GM19452 (cell line): ENCODE results near the gene ENOX1.

Experiments
- ATAC-seq: cut with Tn5 transposase; IDR thresholded peaks from one replicate; pipeline ENCODE4 v1.9.1; 2021; ENCODE audit not compliant: unreplicated experiment

The ENOX1 gene

DNA sequence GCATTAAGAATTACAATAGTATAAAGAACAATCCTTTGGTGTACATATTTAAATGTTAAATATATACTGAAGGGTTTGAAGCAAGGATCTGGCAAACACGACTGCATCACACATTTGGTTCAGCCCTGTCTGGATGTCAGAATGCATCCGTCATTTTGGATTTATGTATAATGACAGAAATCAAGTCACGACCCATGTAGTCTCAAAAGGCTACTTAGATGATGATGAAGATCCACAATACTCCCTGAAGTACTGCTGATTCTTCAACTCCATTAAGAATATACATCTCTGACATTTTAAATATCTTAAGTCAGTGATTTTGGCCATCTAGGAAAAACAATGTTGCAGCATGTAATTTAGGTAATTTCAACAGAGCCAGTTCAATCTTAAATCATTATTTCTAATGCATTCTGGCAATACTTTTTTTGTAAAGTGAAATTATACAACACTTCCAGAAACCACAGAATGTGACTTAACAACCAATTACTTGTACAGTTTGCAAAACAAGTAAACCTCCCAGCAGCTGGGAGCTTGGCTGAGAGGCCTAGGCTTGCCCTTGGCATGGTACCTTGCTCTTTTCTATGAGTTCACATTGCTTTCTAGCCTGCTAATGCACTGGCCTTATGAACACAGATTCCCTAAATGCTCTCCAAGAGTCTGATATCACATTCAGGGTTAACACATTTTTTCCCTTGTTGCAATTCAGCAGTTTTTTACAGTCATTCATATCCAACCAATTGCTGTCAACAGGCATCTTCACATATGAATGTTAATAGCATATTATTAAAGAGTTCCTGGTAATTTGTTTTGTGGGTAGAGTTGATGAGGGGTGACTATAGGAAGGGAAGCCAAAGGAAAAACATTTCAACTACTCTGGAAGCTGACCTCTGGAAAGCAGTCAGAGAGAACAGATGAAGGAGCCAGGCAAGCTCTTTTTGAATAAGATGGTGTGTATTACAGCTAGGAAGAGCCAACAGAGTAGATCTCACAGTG is 175.2 kb downstream of the ENOX1 start:
- ATAC-seq: no peak

DNA sequence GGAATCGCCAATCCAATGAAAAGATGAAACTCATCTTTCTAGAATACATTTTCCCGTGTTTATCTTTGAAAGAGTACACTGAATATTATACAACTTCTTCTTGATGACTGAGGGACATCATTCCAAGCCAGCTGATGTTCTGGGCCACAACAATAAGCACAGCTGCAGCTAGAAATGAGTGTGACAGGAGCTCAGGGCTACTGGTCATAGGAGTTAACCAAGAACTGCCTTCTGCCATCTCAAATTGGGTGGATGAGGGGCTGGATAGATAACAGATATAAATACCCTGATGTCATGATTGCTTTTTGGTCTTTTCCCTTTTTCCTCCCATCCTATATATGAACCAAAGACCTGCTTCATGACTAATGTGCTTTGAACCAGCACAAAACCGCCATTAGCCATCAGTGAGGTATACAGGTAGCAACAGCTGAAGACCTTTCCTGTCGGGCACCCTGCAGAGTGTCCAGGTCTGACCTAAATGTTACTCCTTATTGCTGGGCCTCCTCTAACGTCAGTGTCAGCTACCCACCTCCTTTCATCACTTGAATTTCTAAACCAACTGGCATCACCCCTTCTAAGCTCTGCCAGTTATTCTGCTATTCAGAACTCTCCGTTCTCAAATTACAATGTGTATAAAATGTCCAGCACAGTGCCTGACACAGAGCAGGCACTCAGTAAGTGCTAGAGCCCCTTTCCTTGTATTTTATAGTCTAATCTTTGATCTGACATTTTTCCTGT is 178.2 kb downstream of the ENOX1 start:
- no peak for ATAC-seq

DNA sequence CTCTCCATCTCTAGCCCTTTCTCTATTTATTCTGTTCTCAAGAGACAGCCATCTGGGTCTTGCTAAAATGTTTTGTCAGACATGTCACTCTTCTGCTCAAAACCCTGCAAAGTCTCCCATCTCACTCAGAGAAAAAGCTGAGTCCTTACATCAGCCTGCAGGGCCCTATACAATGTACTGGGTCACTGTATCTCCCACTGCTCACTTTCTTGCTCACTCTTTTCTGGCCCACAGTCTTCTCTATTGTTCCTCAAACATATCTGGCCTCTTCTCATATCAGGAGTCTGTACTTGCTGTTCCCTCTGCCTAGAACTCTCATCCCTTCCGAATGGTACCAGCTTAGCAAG is 189.2 kb downstream of the ENOX1 start:
- ATAC-seq: no peak

DNA sequence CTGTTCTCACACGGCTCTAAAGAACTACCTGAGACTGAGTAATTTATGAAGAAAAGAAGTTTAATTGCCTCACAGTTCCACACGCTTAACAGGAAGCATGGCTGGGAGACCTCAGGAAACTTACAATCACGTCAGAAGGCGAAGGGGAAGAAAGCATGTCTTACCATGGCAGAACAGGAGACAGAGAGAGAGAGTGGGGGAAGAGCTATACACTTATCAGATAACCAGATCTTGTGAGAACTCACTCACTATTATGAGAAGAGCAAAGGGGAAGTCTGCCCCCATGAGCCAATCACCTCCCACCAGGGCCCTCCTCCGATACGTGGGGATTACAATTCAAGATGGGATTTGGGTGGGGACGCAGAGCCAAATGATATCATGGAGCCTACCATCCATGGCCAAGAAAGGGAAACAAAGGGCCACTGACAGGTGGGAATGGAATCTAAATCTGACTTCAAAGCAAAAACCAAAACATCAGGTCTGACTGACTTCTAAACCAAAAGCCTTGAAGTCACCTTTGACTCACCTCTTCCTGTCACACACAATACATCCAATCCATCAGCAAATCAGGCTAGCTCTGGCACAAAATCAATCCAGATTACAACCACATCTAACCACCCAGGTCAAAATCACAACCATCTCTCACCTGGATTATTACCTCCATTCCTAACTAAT is 189.7 kb downstream of the ENOX1 start:
- no peak for ATAC-seq

DNA sequence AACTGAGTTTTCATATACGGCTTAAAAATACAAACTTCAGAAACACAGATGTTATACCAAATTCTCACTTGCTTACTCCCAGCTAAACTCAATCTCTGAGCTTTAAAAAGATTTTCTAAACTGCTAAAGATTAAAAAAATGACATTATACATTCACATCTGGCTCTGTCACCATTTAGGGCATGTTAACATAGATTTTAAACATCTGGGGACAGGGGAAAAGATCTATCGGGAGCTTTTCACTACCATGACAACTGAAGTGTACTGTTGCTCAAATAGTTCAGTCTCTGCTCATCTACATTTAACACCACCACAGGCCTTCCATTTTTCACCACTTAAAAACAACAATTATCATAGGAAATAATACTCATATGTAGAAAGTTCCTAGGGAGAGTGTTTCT is 190.8 kb downstream of the ENOX1 start:
- ATAC-seq: no peak

DNA sequence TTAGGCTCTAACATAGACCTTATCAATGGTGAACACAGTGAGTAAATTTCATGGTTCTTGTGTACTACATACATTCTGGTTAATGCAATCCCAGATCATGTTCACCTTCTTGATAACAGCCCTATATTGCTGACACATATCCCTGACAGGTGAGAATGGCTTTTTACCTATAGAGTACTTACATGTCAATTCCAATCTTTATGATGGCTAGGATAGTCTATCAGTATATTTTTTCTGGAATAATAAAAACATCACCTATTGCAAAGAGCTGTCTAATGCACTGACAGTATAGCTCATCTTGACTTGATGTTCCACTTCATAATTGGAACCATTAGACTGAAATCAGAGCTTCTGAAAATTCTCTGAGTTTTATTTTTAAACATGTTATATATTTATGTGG is 199.4 kb downstream of the ENOX1 start:
- ATAC-seq: no peak

DNA sequence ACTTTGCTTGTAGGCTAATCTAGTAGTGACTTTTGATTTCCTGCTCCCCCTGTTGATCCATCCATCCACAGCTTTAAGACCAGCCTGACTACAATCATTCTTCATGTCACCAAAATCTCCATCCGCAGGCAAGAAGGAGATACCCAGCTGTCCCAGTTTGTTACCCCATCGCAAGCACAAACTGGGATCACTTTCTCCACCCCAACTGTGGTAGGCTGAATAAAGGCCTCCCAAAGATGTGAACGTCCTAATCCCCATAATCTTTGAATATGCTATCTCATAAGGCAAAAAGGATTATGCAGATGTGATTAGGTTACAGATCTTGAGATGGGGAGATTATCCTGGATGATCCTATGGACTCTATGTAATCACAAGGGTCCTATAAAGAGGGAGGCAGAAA is 202.0 kb downstream of the ENOX1 start:
- ATAC-seq: no peak

DNA sequence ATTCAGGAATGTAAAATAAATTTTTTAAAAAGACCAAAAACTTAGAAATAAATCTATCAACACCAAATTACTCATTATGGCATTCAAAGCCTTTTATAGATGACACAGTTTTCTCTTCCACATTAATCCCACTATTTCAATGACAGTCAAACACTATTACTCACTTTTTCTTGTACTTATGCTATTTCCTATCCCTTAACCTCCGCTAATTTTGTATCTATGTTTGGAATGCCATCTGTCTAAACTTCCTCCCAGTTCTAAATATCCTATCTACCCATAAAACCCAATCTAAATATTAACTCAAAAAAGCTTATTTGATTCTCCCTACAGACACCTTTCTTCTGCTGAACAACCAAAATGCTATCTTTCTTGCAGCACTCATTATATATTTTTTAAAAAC is 203.5 kb downstream of the ENOX1 start:
- ATAC-seq: no peak

DNA sequence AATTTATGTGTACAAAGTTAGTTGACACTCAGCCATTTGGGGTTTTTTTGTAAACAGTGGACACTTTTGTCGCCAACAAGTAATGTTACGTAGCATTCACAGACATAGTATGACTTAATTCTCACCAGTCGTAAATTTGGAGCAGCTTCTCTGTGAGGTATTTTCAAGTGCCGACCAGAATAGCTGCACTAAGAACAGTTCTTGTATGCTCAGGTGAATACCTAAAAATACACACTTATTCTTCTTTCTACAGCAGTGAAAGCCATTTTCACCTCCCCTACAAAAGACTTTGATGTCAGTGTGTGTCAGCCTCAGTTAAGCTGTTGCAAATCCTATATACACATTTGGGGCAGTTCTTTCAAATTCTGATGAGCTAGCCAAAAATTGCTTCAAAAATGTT is 206.5 kb downstream of the ENOX1 start:
- ATAC-seq: no peak

DNA sequence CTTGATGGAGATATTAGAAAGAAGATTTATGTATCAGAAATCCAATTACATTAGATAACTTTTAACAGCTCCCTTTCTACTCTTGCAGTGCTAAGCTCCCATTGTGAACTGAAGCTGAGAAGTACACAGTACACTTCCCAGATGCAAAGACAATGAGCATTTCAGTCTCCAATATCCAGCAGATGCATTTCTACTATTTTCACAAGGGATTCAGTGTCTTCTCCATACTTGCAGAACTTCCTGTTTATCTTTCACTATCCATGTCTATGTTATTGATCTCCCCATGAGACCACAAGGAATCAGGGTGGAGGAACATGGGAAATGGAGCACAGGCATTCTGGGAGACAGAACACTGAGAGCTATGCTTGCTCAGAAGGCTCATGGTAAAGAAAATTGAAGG is 207.5 kb downstream of the ENOX1 start:
- ATAC-seq: no peak

DNA sequence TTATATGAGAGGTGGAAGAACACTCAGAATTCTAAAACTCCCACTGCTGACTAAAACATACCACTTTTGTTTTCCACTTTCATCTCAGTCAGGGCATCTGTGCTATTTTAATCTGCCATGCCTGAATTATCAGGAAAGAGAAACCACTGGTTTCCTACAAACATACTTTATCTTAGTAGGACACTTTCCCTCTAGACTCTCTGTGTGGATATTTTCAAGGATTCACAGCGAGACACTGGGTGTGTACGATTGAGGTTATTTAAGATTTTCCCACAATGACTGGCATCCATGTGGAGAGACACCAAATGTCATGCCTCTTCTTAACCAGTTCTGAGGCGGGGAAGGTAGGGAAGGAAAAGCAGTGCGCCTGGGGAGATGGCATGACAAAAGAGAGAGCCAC is 212.2 kb downstream of the ENOX1 start:
- ATAC-seq: no peak

DNA sequence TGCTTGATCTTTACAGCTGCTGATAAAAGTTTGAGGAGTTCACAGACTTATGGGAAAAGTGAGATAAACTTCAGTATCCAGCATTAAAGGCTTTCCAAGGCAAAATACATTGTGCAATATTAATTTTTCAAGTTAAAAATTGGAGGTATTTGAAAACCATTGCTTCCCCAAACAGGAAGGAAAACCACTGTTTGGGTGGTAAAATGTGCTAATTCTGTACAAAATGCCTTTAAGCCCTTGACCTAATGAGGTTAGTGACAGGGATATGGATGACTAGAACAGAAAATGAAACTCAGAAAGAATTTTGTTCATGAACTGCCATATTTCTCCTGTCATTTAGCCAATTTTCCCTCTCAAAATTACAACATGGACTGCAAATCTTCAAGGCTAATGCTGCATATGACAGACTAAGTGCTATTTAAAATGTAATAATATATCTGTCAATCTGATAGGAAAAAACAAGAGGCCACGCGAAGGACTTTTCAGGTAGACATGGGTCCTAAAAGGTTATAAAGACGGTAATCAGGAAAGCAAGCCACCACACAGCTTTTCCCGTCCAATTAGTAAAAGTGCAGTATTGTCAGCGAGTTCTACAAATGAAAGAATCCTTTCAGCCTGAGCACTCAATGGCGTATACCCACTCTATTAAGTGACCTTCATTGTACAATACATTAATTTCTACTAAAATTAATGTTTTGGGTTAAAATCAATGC is 212.8 kb downstream of the ENOX1 start:
- ATAC-seq: no peak

DNA sequence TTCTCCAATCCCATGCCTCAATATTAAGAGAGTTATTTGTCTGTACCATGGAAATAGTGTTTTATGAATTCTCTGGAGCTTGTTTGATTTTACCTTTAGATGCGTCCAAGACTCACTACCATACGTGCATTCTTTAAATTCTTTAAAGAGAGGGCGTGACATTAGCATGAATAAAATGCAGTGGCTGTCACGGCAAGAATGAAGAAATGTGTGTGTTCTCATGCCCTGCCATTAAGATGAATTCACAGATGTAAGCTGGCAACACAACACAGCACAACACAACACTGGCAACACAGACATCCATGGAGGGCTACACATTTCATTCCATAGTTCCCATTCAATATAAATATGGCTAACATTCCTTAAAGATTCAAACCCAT is 213.4 kb downstream of the ENOX1 start:
- no peak for ATAC-seq

DNA sequence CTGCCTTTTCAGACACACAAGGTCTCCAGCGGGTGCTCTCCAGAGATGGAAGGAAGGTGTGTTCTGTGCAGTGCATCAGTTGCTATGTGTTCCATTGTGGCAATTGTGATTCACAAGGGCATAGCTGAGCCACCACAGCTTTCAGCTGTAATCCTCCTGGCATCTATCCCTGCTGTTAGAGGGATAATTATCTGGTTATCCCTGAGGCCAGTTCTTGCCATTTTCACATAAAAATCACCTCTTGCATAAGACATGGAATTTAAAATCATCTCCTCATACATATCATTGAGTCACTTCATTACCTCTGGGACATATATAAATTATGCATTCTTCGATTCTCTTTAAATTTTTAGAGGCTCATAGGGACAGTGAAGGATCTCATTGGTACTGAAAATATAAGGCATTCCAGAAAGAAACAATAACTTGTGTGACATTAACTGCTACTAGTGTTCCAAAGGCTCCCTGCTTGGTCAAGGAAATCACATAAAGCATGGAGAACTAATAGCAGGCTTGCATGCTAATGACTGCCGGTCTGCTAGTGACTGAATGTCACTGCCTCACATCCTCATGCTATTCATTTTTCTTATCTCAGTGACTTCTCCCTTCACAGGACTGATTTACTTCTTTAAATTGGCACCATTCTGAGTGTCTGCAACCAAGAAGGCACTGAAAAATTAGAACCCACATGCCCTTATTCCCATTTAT is 214.0 kb downstream of the ENOX1 start:
- no peak for ATAC-seq

DNA sequence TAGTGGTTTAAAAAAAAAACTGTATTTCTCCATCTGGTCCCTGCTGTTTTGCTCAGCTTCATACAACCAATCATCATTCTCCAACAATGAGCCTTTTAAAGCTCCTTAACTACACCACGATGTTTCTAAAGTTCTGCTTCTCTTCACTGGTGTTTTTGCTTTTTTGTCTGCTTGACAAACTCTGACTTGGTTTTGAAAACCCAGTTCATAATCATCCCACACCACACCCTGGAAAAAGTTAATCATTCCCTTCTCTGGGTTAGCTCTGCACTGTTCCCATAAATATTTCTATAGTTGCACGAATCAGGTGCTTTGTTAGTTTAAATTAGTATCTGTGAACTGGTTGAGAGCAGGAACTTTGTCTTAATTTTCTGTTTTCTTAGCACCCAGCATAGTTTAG is 217.1 kb downstream of the ENOX1 start:
- no peak for ATAC-seq

DNA sequence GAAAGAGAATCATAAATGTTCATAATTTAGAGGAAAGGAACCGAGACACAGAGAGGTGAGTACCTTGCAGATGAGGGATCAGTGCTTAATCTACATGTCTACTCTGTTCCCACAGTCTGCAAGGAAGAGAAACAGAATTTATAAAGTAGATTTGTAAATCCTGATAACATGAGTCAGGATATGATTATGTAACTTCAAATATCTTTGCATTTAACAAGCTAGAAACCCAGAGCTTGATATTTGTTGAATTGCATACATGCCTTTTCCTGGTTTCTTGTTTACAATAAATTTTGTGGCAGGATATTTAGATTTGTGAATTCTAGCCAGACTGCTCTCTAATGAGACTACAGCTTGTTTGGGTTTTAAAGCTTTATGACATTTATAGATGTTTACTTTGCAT is 219.2 kb downstream of the ENOX1 start:
- ATAC-seq: no peak

DNA sequence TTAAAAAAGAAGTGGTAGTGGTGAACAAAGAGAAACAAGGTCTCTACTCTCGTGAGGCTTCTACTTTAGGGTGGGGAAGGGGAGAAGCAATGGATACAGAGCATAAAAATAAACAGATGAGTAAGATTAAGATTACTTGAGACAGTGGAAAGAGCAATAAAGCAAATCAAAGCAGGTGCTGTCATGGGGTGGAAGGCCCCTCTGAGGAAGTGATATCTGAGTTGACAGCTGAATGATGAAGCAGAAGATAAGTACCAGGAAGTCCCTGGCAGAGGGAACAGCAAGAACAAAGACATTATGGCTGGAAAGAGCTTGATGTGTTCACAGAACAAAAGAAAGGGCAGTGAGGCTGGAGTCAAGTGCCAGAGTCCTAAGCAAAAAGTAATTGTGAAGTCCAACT is 221.8 kb downstream of the ENOX1 start:
- ATAC-seq: no peak

DNA sequence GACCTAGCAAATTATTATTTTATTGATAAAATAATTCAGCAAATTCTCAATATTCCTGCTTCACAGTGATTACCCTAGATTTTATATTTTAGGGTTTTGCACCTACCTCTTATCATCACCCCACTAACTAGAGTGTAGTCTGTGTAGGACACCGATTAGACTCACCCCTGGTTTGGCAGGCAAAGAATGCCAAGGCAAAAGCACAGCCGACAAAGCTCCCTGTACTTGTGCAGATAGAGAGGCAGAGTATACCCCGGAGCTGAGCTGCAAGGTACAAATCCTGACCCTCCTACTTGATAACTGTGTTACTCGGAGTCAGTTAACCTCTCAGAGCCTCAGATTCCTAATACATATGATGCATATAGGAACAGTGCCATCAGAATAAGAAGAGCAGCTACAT is 225.7 kb downstream of the ENOX1 start:
- ATAC-seq: no peak

DNA sequence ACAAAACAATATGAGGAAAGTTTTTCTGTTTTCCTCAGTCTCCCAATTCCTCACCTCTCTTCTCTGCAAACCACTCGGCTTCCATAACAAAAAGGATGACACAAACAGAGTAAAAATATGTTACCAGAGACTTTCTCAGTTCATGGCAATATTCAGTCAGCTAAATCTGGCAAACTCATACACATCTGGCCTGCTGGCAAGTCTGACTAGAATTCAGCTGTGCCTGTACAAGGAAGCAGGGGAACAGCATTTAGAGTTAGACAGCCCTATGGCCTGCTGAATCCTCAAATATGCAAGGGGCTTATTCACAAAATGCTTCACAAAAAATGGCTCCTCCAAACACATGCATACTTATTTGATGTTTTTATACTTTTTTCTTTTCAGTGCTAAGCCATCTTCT is 227.8 kb downstream of the ENOX1 start:
- no peak for ATAC-seq

DNA sequence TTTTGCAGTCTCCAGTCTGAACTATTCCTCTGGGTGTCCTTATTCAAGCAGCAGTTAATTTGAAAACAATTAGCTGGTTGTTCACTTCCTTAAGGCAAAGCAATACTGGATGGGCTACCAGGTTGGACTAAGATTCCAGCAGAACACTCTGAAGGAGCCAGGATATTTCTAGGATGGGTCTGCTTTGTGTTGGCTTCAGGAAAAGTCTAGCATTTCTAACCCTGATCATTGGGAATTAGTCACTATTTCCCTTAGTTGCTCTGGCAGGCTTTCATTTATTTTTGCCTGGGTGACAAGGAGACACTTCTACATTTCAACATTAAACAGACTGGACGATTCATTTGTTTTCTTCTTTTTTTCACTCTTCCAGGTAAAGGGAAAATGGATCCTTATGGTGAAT is 228.4 kb downstream of the ENOX1 start:
- no peak for ATAC-seq

DNA sequence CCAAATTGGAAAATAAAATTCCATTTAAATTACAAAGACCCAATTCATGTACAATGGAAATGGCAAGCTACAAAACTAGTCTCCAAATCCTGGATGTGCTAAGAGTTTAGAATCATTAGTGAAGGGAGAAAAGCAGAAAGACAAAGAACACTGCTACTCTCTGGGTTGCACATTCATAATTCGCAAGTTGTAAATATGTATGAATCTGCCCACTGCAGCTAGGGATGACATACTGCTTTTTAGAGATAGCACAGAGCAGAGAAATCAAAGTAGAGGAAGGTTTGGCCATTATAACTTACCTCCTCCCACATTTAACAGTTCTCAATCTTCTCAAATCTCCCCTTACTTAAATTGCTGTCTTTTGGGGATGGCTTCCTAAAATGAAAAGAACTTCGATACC is 231.1 kb downstream of the ENOX1 start:
- ATAC-seq: no peak
